ENCODE results near the gene CALR.
"Not testable (repeated sequence)": the region's sequence is repeated elsewhere in the genome, so short reads cannot be mapped to it uniquely, and the experiment has no call there.

DNA sequence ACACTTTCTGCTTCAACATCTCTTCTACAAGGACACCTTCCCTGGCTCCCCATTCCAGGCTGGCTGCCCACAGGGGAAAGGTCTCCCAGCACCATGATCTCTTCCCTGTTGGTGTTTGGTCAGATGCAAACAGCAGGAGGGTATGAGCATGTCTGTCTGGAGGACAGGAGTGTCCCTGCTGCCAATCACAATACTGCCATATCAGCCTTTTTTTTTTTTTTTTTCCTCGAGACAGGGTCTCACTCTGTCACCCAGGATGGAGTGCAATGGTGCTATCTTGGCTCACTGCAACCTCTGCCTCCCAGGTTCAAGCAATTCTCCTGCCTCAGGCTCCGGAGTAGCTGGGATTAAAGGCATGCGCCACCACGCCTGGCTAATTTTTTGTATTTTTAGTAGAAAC is 22.5 kb upstream of the CALR start:
- not testable (repeated sequence) for TF ChIP-seq POLR2A (IDR thresholded peaks at IDR 0.05; ENCODE audit: low read depth, low read length); EZH2 (IDR thresholded peaks at IDR 0.05; ENCODE audit: borderline replicate concordance, low read depth, low read length, severe bottlenecking); POLR2AphosphoS5 (IDR thresholded peaks at IDR 0.05; ENCODE audit: insufficient read depth, low read depth, low read length); FOS (IDR thresholded peaks at IDR 0.05; ENCODE audit: borderline replicate concordance, insufficient read depth, low read length); JUN (IDR thresholded peaks at IDR 0.05; ENCODE audit: borderline replicate concordance, insufficient read depth, insufficient read length, low read depth); MYC (IDR thresholded peaks at IDR 0.05; ENCODE audit: low read depth, low read length); GATA2 (IDR thresholded peaks at IDR 0.05; ENCODE audit: insufficient read depth, insufficient read length, low read depth, low read length)
- TF ChIP-seq, protein P1, sequence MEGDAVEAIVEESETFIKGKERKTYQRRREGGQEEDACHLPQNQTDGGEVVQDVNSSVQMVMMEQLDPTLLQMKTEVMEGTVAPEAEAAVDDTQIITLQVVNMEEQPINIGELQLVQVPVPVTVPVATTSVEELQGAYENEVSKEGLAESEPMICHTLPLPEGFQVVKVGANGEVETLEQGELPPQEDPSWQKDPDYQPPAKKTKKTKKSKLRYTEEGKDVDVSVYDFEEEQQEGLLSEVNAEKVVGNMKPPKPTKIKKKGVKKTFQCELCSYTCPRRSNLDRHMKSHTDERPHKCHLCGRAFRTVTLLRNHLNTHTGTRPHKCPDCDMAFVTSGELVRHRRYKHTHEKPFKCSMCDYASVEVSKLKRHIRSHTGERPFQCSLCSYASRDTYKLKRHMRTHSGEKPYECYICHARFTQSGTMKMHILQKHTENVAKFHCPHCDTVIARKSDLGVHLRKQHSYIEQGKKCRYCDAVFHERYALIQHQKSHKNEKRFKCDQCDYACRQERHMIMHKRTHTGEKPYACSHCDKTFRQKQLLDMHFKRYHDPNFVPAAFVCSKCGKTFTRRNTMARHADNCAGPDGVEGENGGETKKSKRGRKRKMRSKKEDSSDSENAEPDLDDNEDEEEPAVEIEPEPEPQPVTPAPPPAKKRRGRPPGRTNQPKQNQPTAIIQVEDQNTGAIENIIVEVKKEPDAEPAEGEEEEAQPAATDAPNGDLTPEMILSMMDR (IDR thresholded peaks at IDR 0.05; ENCODE audit: extremely low read depth in 1 of 2, insufficient read depth in 1 of 2, low read depth in 1 of 2, low read length in 2 of 2), result not testable (repeated sequence)
- TF ChIP-seq, protein P2, sequence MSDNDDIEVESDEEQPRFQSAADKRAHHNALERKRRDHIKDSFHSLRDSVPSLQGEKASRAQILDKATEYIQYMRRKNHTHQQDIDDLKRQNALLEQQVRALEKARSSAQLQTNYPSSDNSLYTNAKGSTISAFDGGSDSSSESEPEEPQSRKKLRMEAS (IDR thresholded peaks at IDR 0.05; ENCODE audit: insufficient read depth, insufficient read length), result not testable (repeated sequence)

Data from endothelial cell of umbilical vein (primary cell).